Left lobe of liver (tissue), 2 donors: Measurements from ENCODE around the gene FBXL3. TPM values are rescaled to one million over a fixed set of nuclear protein-coding genes. Genes with fewer than 3 reads are reported as not detected.
A peak's percentile ranks its signal among the peaks of the same experiment; 100 is the strongest.

Experiments used
- ATAC-seq: fragments of 200-7000 bp; cut with Tn5 transposase; one replicate; pipeline ENCODE4 v1.9.1; 2020; ENCODE audit warnings: mild to moderate bottlenecking, moderate library complexity
- DNase-seq: peaks from one replicate; pipeline ENCODE4 v3.0.0-alpha.2; 2020; ENCODE audit warnings: low spot score
- total RNA-seq: library from RNA; stranded (reverse); gene quantifications from one replicate; pipeline ENCODE4 v1.2.1, GENCODE V29; 2021
- donor health status: DM: no; HTN: no; CAD: no; lungs with moderate emphysema.
- donor health status: DM: no; HTN: yes; CAD: no.

The FBXL3 gene
- total RNA-seq = 14.3 TPM

- peak; percentile 86 for DNase-seq
- ATAC-seq = peak; percentile 87
Observed at GRCh38 chr13:77026861-77027621, at the start of gene FBXL3. FBXL3 (minus strand) TSS chr13:77027159; CDS start chr13:77021860, 5,299 bp downstream.

GRCh38 chr13:77067519-77067918 lies 40.6 kb upstream of the FBXL3 start:
- ATAC-seq (no peak), DNase-seq (no peak)

- ATAC-seq (no peak), DNase-seq (no peak)
Observed at GRCh38 chr13:77065461-77066147, 38.6 kb upstream of the FBXL3 start.

GRCh38 chr13:77062097-77062496 lies 35.1 kb upstream of the FBXL3 start:
- ATAC-seq = no peak
- no peak for DNase-seq

- ATAC-seq = peak; percentile 35
Observed at GRCh38 chr13:77061362-77061761, 34.4 kb upstream of the FBXL3 start.

GRCh38 chr13:77056886-77057285 lies 29.9 kb upstream of the FBXL3 start:
- ATAC-seq (no peak), DNase-seq (no peak)

More at GRCh38 chr13:77061362-77061761, 34.4 kb upstream of the FBXL3 start:
- no peak for DNase-seq

GRCh38 chr13:77056382-77056781 lies 29.4 kb upstream of the FBXL3 start:
- DNase-seq = no peak
- ATAC-seq = peak; percentile 62

- DNase-seq = no peak
- peak; percentile 69 for ATAC-seq
Observed at GRCh38 chr13:77055158-77055557, 28.2 kb upstream of the FBXL3 start.

- no peak for ATAC-seq
- DNase-seq = no peak
Observed at GRCh38 chr13:77053192-77053591, 26.2 kb upstream of the FBXL3 start.

GRCh38 chr13:77048681-77049080 lies 21.7 kb upstream of the FBXL3 start:
- DNase-seq (no peak), ATAC-seq (peak; percentile 34)

GRCh38 chr13:77047649-77048343 lies 20.8 kb upstream of the FBXL3 start:
- ATAC-seq (no peak), DNase-seq (no peak)

- ATAC-seq = no peak
- no peak for DNase-seq
Observed at GRCh38 chr13:77042566-77043177, 15.7 kb upstream of the FBXL3 start.

- DNase-seq (no peak), ATAC-seq (no peak)
Observed at GRCh38 chr13:77040835-77041234, 13.9 kb upstream of the FBXL3 start.

- ATAC-seq = no peak
- no peak for DNase-seq
Observed at GRCh38 chr13:77040076-77040475, 13.1 kb upstream of the FBXL3 start.

- DNase-seq (no peak), ATAC-seq (no peak)
Observed at GRCh38 chr13:77038907-77039480, 12.0 kb upstream of the FBXL3 start.

GRCh38 chr13:77036279-77036678 lies 9.3 kb upstream of the FBXL3 start:
- DNase-seq (no peak), ATAC-seq (no peak)

GRCh38 chr13:77034881-77035280 lies 7.9 kb upstream of the FBXL3 start:
- no peak for DNase-seq
- no peak for ATAC-seq

- no peak for DNase-seq
Observed at GRCh38 chr13:77033717-77034302, 6.9 kb upstream of the FBXL3 start.

GRCh38 chr13:77031656-77032243 lies 4.8 kb upstream of the FBXL3 start:
- no peak for ATAC-seq
- no peak for DNase-seq

More at GRCh38 chr13:77033717-77034302, 6.9 kb upstream of the FBXL3 start:
- ATAC-seq = no peak

- DNase-seq = no peak
- no peak for ATAC-seq
Observed at GRCh38 chr13:77029436-77029835, 2.5 kb upstream of the FBXL3 start.
